HG02571 (cell line): Measurements from ENCODE around the gene LMO2.
"Not testable (repeated sequence)": the region's sequence is repeated elsewhere in the genome, so short reads cannot be mapped to it uniquely, and the experiment has no call there.

Experiments used
- ATAC-seq: cut with Tn5 transposase; IDR thresholded peaks from one replicate; pipeline ENCODE4 v1.9.1; 2021; ENCODE audit warnings: mild to moderate bottlenecking, moderate library complexity; ENCODE audit not compliant: unreplicated experiment

The LMO2 gene

GRCh38 chr11:33863418-33864172, 28.3 kb downstream of the LMO2 start:
- no peak for ATAC-seq

GRCh38 chr11:33861941-33862589, 29.8 kb downstream of the LMO2 start:
- ATAC-seq, result no peak

GRCh38 chr11:33861386-33861785, 30.5 kb downstream of the LMO2 start:
- no peak for ATAC-seq

GRCh38 chr11:33860926-33861325, 30.9 kb downstream of the LMO2 start:
- ATAC-seq, result no peak

GRCh38 chr11:33859306-33859705, 32.6 kb downstream of the LMO2 start:
- ATAC-seq, result no peak

GRCh38 chr11:33857933-33858371, 33.9 kb downstream of the LMO2 start:
- no peak for ATAC-seq

- no peak for ATAC-seq
These were observed 36.4 kb downstream of the LMO2 start for GRCh38 chr11:33855500-33855899.

GRCh38 chr11:33848717-33849390, 43.0 kb downstream of the LMO2 start:
- no peak for ATAC-seq

GRCh38 chr11:33847251-33847650, 44.6 kb downstream of the LMO2 start:
- no peak for ATAC-seq

- ATAC-seq, result no peak
These were observed 47.6 kb downstream of the LMO2 start for GRCh38 chr11:33844236-33844635.

GRCh38 chr11:33843018-33843417, 48.9 kb downstream of the LMO2 start:
- no peak for ATAC-seq

GRCh38 chr11:33842236-33842915, 49.5 kb downstream of the LMO2 start:
- no peak for ATAC-seq

- not testable (repeated sequence) for ATAC-seq
These were observed 53.6 kb downstream of the LMO2 start for GRCh38 chr11:33838234-33838633.

- not testable (repeated sequence) for ATAC-seq
These were observed 54.5 kb downstream of the LMO2 start for GRCh38 chr11:33837334-33837733.

- ATAC-seq, result no peak
These were observed 56.6 kb downstream of the LMO2 start for GRCh38 chr11:33835143-33835878.

GRCh38 chr11:33832676-33833075, 59.2 kb downstream of the LMO2 start:
- ATAC-seq, result no peak

GRCh38 chr11:33830903-33831648, 60.8 kb downstream of the LMO2 start:
- no peak for ATAC-seq

- peak; percentile 63 for ATAC-seq
These were observed 62.3 kb downstream of the LMO2 start for GRCh38 chr11:33829430-33830141.
